ENCODE data around the gene KITLG. TPM values are rescaled to one million over a fixed set of nuclear protein-coding genes. Genes with fewer than 3 reads are reported as not detected.
"Not testable (repeated sequence)": the region's sequence is repeated elsewhere in the genome, so short reads cannot be mapped to it uniquely, and the experiment has no call there.

KITLG gene
- total RNA-seq, 1 donor from 2014 or later, result 0.61 TPM

DNA sequence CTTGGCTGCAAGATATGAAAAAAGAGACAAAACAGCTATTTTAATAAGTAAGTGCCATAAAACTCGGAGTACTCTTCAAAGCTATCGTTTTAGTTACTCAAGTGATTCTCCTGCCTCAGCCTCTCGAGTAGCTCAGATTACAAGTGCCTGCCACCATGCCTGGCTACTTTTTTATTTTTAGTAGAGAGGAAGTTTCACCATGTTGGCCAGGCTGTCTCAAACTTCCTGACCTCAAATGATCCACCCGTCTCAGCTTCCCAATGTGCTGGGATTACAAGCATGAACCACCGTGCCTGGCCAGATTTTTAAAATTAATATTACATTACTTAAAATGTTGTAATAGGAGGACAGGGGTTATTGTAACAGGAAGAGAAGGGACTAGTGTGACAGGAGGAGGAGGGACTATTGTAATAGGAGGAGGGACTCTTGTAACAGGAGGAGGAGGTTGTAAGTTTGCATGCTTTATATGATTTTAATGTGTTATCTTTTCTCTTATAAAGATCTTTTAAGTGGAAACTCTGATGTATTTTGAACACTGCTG is 61.3 kb downstream of the KITLG start:
- Mint-ChIP-seq H3K9me3 (ENCODE audit: unreplicated experiment) (no peaks in the 10 kb centered on the region), H3K27me3 (ENCODE audit: unreplicated experiment) (no peaks in the 10 kb centered on the region), H3K4me3 (ENCODE audit: unreplicated experiment) (no peak overlapping the region), H3K36me3 (ENCODE audit: unreplicated experiment) (no peaks in the 10 kb centered on the region), H3K4me1 (ENCODE audit: low read depth, unreplicated experiment) (no peaks in the 10 kb centered on the region), H3K27ac (ENCODE audit: unreplicated experiment) (no peak overlapping the region)
- no peak for DNase-seq
- TF ChIP-seq, protein P1, sequence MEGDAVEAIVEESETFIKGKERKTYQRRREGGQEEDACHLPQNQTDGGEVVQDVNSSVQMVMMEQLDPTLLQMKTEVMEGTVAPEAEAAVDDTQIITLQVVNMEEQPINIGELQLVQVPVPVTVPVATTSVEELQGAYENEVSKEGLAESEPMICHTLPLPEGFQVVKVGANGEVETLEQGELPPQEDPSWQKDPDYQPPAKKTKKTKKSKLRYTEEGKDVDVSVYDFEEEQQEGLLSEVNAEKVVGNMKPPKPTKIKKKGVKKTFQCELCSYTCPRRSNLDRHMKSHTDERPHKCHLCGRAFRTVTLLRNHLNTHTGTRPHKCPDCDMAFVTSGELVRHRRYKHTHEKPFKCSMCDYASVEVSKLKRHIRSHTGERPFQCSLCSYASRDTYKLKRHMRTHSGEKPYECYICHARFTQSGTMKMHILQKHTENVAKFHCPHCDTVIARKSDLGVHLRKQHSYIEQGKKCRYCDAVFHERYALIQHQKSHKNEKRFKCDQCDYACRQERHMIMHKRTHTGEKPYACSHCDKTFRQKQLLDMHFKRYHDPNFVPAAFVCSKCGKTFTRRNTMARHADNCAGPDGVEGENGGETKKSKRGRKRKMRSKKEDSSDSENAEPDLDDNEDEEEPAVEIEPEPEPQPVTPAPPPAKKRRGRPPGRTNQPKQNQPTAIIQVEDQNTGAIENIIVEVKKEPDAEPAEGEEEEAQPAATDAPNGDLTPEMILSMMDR (IDR thresholded peaks at IDR 0.05; ENCODE audit: partially characterized antibody, unreplicated experiment), result no peak

DNA sequence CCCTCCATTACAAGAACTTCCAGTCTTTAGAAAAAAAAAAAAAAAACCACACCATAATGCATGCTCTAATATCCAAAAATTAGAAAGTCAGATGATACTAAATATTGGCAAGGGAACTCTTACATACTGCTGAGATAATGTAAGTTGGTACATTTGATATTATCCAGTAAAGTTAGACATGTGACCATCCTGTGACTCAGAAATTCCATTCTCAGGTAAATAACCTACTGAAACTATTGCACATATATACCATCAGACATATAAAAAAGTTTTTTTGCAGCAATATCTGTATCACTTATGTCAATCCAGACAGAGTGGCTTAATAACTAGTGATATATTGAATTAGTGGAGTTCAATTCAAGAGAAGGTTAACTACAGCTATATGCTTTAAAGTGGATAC is 63.5 kb downstream of the KITLG start:
- Mint-ChIP-seq H3K27me3 (ENCODE audit: unreplicated experiment) (no peaks in the 10 kb centered on the region), H3K27ac (ENCODE audit: unreplicated experiment) (no peak overlapping the region), H3K4me1 (ENCODE audit: low read depth, unreplicated experiment) (no peaks in the 10 kb centered on the region), H3K9me3 (ENCODE audit: unreplicated experiment) (no peaks in the 10 kb centered on the region), H3K4me3 (ENCODE audit: unreplicated experiment) (no peak overlapping the region), H3K36me3 (ENCODE audit: unreplicated experiment) (no peaks in the 10 kb centered on the region)
- DNase-seq, result no peak
- TF ChIP-seq, protein P1 (IDR thresholded peaks at IDR 0.05; ENCODE audit: partially characterized antibody, unreplicated experiment), result no peak

DNA sequence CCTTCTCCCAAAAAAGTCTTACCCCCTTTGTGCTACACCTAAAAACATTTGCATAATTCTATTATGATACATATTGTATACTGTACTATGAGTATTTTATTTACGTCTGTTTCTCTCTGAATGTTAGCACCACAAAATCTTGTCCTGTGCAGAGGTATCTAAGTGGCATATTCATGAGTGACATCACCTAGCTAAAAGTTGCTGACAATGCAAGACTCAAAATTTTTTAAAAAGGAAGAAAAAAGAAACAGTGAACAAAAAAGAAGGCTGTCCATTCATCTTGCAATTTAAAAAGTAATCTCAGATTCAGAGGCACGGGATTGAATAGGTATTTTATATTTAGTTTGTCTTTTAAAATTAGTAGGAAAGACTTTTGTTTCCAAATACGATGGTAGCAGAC is 69.4 kb downstream of the KITLG start:
- no peak overlapping the region for H3K4me3 Mint-ChIP-seq (ENCODE audit: unreplicated experiment)
- H3K27ac Mint-ChIP-seq (ENCODE audit: unreplicated experiment), result no peak overlapping the region
- no peaks in the 10 kb centered on the region for H3K27me3 Mint-ChIP-seq (ENCODE audit: unreplicated experiment)
- no peak for DNase-seq
- H3K4me1 Mint-ChIP-seq (ENCODE audit: low read depth, unreplicated experiment), result no peaks in the 10 kb centered on the region
- TF ChIP-seq, protein P1 (IDR thresholded peaks at IDR 0.05; ENCODE audit: partially characterized antibody, unreplicated experiment), result no peak
- H3K9me3 Mint-ChIP-seq (ENCODE audit: unreplicated experiment), result no peaks in the 10 kb centered on the region
- H3K36me3 Mint-ChIP-seq (ENCODE audit: unreplicated experiment), result no peaks in the 10 kb centered on the region

DNA sequence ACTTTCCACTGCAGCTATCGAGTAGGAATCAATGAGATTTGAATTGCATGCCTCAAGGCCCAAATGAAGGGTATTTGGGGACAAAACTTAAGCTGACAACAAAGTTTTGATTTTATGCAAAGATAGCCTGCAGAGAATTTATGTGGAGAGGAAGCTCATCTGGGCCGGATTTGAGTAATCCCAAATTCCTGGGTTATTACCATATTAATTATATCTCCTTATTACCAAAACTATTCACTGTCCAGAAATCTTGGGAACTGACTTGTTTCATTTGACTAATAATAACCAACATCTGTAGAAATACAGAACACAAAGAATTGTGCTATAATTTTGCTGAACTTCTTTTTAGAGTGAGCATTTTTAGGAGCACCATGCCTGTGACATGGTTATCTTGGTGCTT is 70.4 kb downstream of the KITLG start:
- H3K27me3 Mint-ChIP-seq (ENCODE audit: unreplicated experiment), result no peaks in the 10 kb centered on the region
- H3K4me1 Mint-ChIP-seq (ENCODE audit: low read depth, unreplicated experiment), result no peaks in the 10 kb centered on the region
- no peak overlapping the region for H3K27ac Mint-ChIP-seq (ENCODE audit: unreplicated experiment)
- TF ChIP-seq, protein P1 (IDR thresholded peaks at IDR 0.05; ENCODE audit: partially characterized antibody, unreplicated experiment), result no peak
- no peak overlapping the region for H3K4me3 Mint-ChIP-seq (ENCODE audit: unreplicated experiment)
- no peak for DNase-seq
- H3K9me3 Mint-ChIP-seq (ENCODE audit: unreplicated experiment), result no peaks in the 10 kb centered on the region
- no peaks in the 10 kb centered on the region for H3K36me3 Mint-ChIP-seq (ENCODE audit: unreplicated experiment)

DNA sequence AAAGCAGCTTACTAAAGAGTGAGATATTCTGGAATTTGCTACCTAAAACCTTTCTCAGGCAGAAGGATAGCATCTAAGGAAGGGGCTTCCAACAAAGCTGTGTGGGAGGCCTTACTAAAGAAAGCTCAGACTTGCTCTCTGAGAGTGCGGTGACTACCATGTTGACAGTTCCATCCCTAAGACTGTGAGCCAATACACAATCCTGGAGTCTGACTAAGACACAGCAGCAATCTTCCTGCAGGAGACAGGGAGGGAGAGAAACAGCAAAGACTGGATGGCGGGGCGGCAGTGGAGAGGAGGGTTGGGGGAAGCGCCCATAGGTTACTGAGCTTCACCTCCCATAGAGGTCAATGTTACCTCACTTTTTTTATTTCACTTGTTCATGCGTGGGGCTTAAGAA is 70.9 kb downstream of the KITLG start:
- H3K27ac Mint-ChIP-seq (ENCODE audit: unreplicated experiment), result no peak overlapping the region
- H3K36me3 Mint-ChIP-seq (ENCODE audit: unreplicated experiment), result no peaks in the 10 kb centered on the region

DNA sequence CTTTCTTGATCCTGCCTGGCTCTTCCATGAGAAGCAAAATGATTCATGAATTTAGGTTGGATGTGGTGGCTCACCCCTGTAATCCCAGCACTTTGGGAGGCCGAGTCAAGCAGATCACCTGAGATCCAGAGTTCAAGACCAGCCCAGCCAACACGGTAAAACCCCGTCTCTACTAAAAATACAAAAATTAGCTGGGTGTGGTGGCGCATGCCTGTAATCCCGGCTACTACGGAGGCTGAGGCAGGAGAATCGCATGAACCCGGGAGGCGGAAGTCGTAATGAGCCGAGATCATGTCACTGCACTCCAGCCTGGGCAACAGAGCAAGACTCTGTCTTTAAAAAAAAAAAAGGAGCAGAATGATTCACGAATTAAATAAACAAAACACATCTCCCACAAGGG is 72.4 kb downstream of the KITLG start:
- H3K36me3 Mint-ChIP-seq (ENCODE audit: unreplicated experiment); H3K9me3 Mint-ChIP-seq (ENCODE audit: unreplicated experiment); H3K27me3 Mint-ChIP-seq (ENCODE audit: unreplicated experiment); H3K4me3 Mint-ChIP-seq (ENCODE audit: unreplicated experiment); DNase-seq; H3K27ac Mint-ChIP-seq (ENCODE audit: unreplicated experiment); H3K4me1 Mint-ChIP-seq (ENCODE audit: low read depth, unreplicated experiment): not testable (repeated sequence)

More for the DNA sequence above, 70.9 kb downstream of the KITLG start:
- DNase-seq, result no peak
- no peak overlapping the region for H3K4me3 Mint-ChIP-seq (ENCODE audit: unreplicated experiment)
- TF ChIP-seq, protein P1 (IDR thresholded peaks at IDR 0.05; ENCODE audit: partially characterized antibody, unreplicated experiment), result no peak
- H3K4me1 Mint-ChIP-seq (ENCODE audit: low read depth, unreplicated experiment), result peaks cover under 1% of the 10 kb centered on the region
- H3K27me3 Mint-ChIP-seq (ENCODE audit: unreplicated experiment), result no peaks in the 10 kb centered on the region
- peaks cover under 1% of the 10 kb centered on the region for H3K9me3 Mint-ChIP-seq (ENCODE audit: unreplicated experiment)
